GM21447 (cell line): ENCODE data around the gene PCCA.
"Not testable (repeated sequence)": the region's sequence is repeated elsewhere in the genome, so short reads cannot be mapped to it uniquely, and the experiment has no call there.

Experiments used
- ATAC-seq: cut with Tn5 transposase; IDR thresholded peaks from one replicate; pipeline ENCODE4 v1.9.1; 2021; ENCODE audit not compliant: unreplicated experiment

PCCA gene

GRCh38 chr13:100138859-100139491 lies 50.1 kb downstream of the PCCA start:
- ATAC-seq = no peak

DNA sequence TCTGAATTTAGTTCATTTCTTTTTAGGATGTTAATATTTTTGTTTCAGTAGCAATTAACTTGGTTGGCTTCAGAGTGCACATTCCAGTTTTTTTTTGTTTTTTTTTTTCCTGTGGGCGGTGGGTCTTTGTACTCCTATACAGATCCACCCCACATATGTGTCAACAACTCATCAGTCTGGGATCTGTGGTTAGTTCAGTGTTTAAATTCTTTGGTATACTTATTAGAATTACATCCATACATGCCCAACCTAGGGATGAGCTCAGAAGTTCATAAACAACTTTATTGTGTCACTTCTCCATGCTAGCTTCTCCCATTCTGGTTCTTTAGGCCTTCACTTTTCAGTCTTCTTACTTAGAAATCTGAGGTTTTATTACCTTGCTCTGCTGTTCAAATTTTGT lies 50.9 kb downstream of the PCCA start:
- ATAC-seq = no peak

GRCh38 chr13:100140441-100140840 lies 51.5 kb downstream of the PCCA start:
- ATAC-seq = no peak

- ATAC-seq = not testable (repeated sequence)
These were observed 52.6 kb downstream of the PCCA start for GRCh38 chr13:100141461-100141961.

DNA sequence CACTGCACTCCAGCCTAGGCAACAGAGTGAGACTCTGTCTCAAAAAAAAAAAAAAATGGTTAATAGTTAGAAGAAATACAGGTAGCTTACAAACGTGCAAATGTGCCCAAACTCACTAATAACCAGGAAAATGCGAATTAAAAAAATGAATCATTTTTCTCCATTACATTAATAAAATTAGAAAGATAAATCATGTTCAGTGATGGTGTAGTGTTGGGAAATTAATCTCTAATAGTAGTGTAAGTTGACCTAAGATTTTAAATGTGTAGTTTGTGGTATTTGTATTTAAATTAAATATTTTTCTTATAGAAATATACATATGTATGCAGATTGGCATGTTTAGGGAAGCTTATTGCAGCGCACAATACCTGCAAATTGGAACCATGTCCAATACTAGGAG lies 57.6 kb downstream of the PCCA start:
- ATAC-seq = no peak

DNA sequence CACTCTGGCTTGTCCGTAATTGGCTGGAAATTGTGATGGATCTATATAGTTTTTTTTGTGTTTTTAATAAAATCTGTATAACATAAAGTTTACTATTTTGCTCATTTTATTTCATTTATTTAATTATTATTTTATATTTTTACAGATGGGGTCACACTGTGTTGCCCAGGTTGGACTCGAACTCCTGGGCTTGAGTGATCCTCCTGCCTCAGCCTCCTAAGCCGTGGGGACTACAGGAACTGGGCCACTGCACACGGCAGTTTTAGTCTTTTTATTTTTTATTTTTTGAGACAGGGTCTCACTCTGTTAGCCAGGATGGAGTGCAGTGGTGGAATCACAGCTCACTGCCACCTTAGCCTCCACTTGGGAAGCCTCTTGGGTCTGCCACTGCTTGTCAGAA lies 58.9 kb downstream of the PCCA start:
- no peak for ATAC-seq

DNA sequence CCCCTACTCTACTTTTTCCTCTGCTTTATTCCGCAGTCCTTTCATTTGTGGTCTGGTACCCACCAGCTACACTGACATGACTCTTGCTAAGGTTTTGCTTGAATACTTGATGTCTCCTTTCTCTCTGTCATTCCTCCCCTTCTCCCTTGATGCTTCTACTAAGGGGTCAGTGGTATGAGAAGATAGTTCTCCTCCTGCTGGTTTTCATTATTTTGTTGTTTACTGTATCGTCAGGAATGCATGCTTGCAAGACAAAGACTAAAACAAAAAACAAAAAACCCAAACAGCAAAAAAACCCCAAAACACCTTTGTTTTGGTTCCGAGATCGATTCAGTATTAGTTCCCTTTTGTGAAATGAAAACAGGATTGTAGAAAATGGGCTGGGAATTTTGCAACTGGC lies 59.5 kb downstream of the PCCA start:
- no peak for ATAC-seq

DNA sequence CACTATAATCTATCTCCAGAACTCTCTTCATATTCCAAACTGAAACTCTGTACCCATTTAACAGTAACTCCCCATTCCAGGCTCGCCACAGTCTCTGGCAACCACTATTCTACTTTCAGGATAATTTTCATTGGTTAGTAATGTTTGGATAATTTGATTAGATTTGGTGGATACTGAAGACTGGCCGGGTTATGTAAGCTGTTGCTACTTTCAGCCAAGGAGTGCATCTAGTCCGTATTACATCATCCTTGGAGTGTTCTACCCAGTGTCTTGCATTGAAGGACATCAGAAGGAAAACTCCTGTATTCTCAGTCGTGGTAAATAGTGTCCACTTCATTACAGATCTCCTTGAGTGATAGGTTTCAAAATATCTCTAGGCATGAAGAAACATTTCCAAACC lies 60.5 kb downstream of the PCCA start:
- ATAC-seq = no peak

DNA sequence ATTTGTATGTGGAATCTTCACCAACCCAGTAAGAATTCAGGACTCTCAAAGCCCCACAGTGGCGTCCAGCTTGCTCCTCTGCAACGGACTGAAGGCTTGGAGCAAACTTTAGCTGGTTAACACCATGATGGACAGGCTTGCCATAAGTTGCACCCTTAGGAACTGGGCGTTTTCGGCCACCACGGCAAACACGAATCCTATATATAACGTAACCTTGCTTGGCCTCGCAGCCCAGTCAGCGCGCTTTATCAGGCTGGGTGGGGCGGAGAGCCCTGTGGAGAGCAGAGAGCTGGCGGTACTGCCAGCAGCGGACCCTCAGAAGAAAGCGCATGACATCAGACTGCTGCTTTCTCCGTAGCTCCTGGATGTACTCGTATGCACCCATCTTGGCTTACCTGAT lies 61.8 kb downstream of the PCCA start:
- ATAC-seq = not testable (repeated sequence)

GRCh38 chr13:100154842-100155416 lies 66.0 kb downstream of the PCCA start:
- no peak for ATAC-seq

DNA sequence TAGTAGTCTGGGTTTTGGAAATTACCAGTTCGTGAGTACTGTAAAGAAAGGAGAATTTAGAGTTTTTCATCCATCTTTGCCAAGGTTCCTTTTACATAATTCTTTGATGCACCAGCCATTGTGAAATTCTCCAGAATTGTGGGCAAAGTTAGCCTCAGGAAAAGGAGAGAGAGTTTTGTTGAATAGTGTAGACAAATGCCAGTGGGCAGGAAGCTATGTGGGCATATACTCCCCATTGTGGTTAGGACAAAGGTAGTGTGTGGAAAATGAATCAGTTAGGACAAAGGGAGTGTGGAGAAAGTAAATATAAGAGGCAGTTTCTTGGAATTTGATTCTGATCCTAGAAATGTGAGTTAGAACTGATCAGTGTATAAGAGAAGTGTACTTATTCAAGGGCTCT lies 67.9 kb downstream of the PCCA start:
- no peak for ATAC-seq

GRCh38 chr13:100158569-100158968 lies 69.7 kb downstream of the PCCA start:
- no peak for ATAC-seq

GRCh38 chr13:100159584-100159983 lies 70.7 kb downstream of the PCCA start:
- no peak for ATAC-seq

DNA sequence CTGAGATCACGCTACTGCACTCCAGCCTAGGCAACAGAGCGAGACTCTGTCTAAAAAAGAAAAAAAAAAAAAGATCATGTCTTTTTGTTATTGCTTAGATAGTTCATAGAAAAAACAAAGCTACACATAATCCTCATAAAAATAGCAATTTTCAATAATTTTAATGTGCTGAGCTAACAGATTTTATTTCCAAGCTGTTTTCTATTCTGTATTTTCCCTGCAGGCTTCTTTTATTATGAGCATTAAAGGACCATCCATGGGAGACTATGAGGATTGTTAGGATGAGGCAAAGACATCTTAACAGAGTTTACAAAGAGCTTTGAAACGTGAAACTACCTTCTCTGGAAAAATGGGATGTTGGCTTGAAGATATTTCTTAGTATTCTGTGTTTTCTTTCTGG lies 71.6 kb downstream of the PCCA start:
- no peak for ATAC-seq

DNA sequence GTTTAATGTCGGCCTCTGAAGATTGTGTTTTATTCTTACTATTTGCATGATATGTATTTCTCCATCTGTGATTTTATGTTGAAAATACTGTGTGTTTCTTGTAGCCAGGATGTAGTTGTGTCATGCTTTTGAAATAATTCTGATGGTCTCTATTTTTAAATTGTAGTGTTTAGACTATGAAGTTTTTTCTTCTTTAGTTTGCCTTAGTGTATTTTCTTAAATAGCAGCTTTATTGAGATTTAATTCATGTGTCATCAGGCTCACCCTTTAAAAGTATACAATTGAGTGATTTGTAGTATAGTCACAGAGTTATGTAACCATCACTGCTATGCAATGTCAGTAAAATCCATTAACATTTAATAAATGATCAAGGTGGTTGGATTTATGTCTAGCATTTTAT lies 74.5 kb downstream of the PCCA start:
- no peak for ATAC-seq

- no peak for ATAC-seq
These were observed 84.3 kb downstream of the PCCA start for GRCh38 chr13:100173203-100173602.

GRCh38 chr13:100174455-100174854 lies 85.6 kb downstream of the PCCA start:
- not testable (repeated sequence) for ATAC-seq

GRCh38 chr13:100175078-100175802 lies 86.3 kb downstream of the PCCA start:
- ATAC-seq = no peak

DNA sequence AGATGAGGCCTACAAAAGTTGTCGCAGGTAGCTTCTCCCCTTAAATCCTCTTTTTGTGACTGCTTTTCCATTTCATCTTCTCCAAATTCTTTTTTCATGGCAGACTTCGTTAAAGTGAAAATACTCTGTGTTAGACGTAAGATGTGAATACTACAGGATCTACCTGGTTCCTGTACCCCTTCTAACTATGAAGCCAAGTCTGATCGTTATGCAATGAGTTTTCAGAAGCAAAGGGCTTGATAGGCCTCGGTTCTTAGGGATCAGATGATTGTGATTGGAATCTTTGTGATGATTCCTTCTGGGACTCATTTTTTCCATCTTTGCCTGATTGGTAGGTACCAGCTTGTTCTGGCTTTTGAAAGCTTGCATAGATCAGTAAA lies 86.9 kb downstream of the PCCA start:
- ATAC-seq = no peak

GRCh38 chr13:100176801-100177400 lies 88.0 kb downstream of the PCCA start:
- no peak for ATAC-seq

DNA sequence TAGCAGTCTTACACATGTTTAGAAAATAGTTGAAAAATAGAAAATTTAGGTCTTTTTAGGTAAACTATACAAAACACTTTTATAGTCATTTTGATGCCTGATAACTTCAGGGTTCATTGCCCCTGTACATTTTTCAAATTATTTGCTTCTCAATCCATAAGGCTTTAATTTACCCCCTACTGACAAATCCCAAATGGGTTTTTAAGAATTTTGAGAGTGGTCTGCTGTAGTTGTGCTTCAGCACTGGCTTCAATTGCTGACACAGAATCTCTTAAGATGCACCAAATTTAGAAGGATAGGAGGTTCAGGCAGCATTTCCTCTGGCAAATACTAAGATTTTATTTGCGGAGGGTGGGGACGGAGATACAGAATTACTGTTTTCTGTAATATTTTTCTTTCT lies 89.4 kb downstream of the PCCA start:
- no peak for ATAC-seq

DNA sequence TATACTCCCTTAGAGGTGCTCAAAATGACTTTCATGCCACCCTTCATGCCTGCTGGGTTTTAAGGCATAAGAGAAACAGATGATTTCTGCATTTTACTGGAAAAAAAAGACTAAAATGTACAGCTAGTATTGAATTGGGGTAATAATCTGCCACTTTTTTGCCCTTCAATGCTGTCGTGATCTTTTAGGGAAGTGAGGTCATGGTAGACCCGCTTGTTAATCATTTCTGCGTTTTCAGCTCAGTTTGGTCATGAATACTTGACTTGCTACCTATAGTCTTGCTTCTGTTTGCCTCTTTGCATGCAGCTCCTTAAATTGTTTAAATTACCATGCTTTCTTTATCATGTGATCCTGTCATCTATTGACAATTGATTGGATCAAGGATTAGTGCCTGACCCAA lies 90.4 kb downstream of the PCCA start:
- ATAC-seq = no peak
